Suprapubic skin (tissue), 3 donors: ENCODE data around the gene RRBP1.

ENCODE experiments used
- CTCF ChIP-seq, 2 donors: fragments of 200-600 bp in 1 of 2; fragments of 450-650 bp in 1 of 2; sonication (generic) in 1 of 2; IDR thresholded peaks; one replicate each; pipeline ENCODE4 v1.5.1; 2016 to 2019; ENCODE audit warnings: antibody characterized with exemption in 2 of 2, mild to moderate bottlenecking in 1 of 2, moderate library complexity in 1 of 2
- EP300 ChIP-seq: sonication (generic); formaldehyde crosslinking; IDR thresholded peaks from one replicate; pipeline ENCODE4 v1.6.1; 2017; ENCODE audit warnings: antibody characterized with exemption

- TF ChIP-seq CTCF (IDR thresholded peaks at IDR 0.05) (no peak), EP300 (no peak)
Observed at GRCh38 chr20:17714597-17714996, 32.6 kb upstream of the RRBP1 start.
